GM12801 (cell line): ENCODE measurements around the gene HSD17B7.

Experiments
- CTCF ChIP-seq: IDR thresholded peaks from one replicate; pipeline ENCODE4 v1.5.1; 2011; ENCODE audit warnings: control low read depth; ENCODE audit not compliant: insufficient read length; ENCODE audit errors: extremely low read depth

Gene HSD17B7

DNA sequence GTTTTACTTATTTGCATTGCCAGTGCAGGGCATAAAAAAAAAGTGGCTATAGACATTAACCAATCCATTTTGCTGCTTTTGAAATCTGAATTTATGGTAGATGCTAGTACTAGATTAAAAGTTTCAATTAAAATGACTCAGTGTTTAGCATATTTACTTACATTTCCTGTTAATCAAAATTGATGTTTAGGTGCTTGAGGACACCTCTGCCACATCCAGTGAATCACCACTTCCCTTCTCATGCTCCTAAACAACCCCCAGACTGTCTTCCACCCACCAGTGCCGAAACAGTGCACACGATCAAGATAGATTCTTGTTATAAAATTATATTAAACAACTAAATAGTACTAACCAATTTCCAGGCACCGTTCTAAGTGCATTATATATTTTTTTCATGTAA, 32.7 kb downstream of the HSD17B7 start:
- no peak for TF ChIP-seq CTCF

DNA sequence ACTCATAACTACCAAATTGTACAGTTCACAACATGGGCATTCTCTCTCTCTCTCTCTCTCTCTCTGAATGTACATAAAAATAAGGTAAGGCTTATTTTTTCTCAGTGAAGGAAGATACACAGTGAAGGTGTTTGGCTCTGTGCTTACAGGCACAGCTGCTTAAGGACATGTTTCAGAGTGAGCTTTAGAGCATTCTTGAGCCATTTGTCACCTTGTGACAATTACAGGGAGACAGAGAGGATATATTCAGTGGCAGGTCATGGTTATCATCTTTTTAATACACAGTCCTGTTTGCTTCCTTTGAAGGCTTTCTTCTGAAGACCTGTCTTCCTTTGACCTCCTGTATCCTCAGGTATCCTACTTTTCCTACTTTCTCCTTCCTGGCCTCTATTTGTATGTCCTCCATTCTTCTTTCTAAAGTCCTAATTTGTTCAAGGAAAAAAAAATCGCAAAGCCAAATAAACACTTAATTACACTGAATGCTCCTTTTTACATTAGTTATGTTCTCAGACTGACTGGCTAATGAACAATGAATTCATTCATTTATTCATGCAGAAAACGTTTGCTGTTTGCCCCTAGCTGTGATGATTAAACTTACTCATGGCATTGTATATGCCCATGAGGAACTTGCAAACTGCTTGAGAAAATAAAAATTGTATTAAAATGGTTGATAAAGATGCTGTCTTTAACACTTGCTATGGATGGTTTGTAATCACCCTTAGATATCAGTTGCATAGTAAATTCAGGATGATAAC, 33.4 kb downstream of the HSD17B7 start:
- no peak for TF ChIP-seq CTCF

- no peak for TF ChIP-seq CTCF
Measured at GRCh38 chr1:162829268-162829667, 38.8 kb downstream of the HSD17B7 start.

GRCh38 chr1:162832470-162832869, 42.0 kb downstream of the HSD17B7 start:
- TF ChIP-seq CTCF, result no peak

GRCh38 chr1:162835157-162835899, 44.8 kb downstream of the HSD17B7 start:
- TF ChIP-seq CTCF, result no peak

- TF ChIP-seq CTCF, result no peak
Measured at GRCh38 chr1:162838863-162839262, 48.4 kb downstream of the HSD17B7 start.

DNA sequence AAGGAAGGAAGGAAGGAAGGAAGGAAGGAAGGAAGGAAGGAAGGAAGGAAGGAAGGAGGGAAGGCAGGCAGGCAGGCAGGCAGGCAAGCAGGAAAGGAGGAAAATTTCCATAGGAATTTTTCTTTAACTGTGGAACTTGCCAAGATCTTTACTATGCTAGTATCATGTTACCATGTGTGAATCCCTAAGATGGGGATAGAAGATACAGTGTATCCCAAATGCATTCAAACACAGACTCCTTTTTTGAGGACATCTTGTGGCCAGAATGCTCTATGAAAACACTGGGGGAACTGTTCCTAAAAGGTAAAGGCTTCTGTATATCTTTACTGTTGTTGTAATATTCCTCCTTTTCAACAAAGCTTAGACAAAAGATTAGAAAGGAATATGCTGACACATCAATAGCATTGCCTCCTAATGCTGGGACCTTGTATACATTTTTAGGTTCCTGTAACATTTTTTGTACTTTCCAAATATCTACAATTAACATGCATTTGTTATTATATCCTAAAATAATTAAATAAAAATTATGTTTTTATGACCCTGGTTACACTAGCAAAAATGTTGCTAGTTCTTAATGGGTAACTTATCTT, 49.8 kb downstream of the HSD17B7 start:
- TF ChIP-seq CTCF, result no peak
